ENCODE data around the gene MATCAP1. TPM values are rescaled to one million over a fixed set of nuclear protein-coding genes. Genes with fewer than 3 reads are reported as not detected.

MATCAP1 gene
- total and polyA plus RNA-seq, 2 of the 13 experiments (the other 11 are each of a cell fraction or from before 2014, with no cell fraction given): 11.2 to 24.5 TPM

GRCh38 chr16:67149276-67150046, 34.3 kb downstream of the MATCAP1 start (continued):
- TF ChIP-seq, protein P1, sequence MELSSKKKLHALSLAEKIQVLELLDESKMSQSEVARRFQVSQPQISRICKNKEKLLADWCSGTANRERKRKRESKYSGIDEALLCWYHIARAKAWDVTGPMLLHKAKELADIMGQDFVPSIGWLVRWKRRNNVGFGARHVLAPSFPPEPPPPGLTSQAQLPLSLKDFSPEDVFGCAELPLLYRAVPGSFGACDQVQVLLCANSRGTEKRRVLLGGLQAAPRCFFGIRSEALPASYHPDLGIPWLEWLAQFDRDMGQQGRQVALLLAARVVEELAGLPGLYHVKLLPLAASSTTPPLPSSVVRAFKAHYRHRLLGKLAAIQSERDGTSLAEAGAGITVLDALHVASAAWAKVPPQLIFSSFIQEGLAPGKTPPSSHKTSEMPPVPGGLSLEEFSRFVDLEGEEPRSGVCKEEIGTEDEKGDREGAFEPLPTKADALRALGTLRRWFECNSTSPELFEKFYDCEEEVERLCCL (CRISPR knock-in tag; IDR thresholded peaks at IDR 0.05; ENCODE audit: borderline replicate concordance): no peak
- TF ChIP-seq ZNF703 (CRISPR knock-in tag; IDR thresholded peaks at IDR 0.05; ENCODE audit: borderline replicate concordance) (no peak), SUZ12 (IDR thresholded peaks at IDR 0.05; ENCODE audit: low read depth, low read length) (no peak), SMAD3 (CRISPR knock-in tag; IDR thresholded peaks at IDR 0.05) (no peak), RFX1 (IDR thresholded peaks at IDR 0.05) (no peak), ZNF20 (CRISPR knock-in tag; IDR thresholded peaks at IDR 0.05) (no peak), IRF2 (CRISPR knock-in tag; IDR thresholded peaks at IDR 0.05) (0 out of 2 replicates have a peak, but pooled peaks have one; percentile 22), ZNF816 (CRISPR knock-in tag; IDR thresholded peaks at IDR 0.05; ENCODE audit: borderline replicate concordance) (no peak), ZNF17 (CRISPR knock-in tag; IDR thresholded peaks at IDR 0.05) (no peak), HDAC1 (CRISPR knock-in tag; IDR thresholded peaks at IDR 0.05) (no peak), PLSCR1 (CRISPR knock-in tag; IDR thresholded peaks at IDR 0.05; ENCODE audit: borderline replicate concordance) (no peak), CCAR2 (optimal IDR thresholded peaks at IDR 0.05; ENCODE audit: low read depth, low read length) (no peak), ZNF432 (CRISPR knock-in tag; IDR thresholded peaks at IDR 0.05; ENCODE audit: borderline replicate concordance) (no peak), MAZ (IDR thresholded peaks at IDR 0.05; ENCODE audit: borderline replicate concordance, low read depth, low read length) (no peak), MAZ (CRISPR knock-in tag; IDR thresholded peaks at IDR 0.05; ENCODE audit: low read depth) (no peak), ZNF792 (CRISPR knock-in tag; IDR thresholded peaks at IDR 0.05) (no peak), ZNF253 (CRISPR knock-in tag; IDR thresholded peaks at IDR 0.05; ENCODE audit: borderline replicate concordance) (no peak)
- TF ChIP-seq, protein P2, sequence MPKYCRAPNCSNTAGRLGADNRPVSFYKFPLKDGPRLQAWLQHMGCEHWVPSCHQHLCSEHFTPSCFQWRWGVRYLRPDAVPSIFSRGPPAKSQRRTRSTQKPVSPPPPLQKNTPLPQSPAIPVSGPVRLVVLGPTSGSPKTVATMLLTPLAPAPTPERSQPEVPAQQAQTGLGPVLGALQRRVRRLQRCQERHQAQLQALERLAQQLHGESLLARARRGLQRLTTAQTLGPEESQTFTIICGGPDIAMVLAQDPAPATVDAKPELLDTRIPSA (CRISPR knock-in tag; IDR thresholded peaks at IDR 0.05; ENCODE audit: borderline replicate concordance): no peak
- TF ChIP-seq, protein P3, sequence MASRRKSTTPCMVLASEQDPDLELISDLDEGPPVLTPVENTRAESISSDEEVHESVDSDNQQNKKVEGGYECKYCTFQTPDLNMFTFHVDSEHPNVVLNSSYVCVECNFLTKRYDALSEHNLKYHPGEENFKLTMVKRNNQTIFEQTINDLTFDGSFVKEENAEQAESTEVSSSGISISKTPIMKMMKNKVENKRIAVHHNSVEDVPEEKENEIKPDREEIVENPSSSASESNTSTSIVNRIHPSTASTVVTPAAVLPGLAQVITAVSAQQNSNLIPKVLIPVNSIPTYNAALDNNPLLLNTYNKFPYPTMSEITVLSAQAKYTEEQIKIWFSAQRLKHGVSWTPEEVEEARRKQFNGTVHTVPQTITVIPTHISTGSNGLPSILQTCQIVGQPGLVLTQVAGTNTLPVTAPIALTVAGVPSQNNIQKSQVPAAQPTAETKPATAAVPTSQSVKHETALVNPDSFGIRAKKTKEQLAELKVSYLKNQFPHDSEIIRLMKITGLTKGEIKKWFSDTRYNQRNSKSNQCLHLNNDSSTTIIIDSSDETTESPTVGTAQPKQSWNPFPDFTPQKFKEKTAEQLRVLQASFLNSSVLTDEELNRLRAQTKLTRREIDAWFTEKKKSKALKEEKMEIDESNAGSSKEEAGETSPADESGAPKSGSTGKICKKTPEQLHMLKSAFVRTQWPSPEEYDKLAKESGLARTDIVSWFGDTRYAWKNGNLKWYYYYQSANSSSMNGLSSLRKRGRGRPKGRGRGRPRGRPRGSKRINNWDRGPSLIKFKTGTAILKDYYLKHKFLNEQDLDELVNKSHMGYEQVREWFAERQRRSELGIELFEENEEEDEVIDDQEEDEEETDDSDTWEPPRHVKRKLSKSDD (CRISPR knock-in tag; IDR thresholded peaks at IDR 0.05; ENCODE audit: low read depth): peak; percentile 81; the same call in 1 of the 2 replicates
- TF ChIP-seq, protein P4, sequence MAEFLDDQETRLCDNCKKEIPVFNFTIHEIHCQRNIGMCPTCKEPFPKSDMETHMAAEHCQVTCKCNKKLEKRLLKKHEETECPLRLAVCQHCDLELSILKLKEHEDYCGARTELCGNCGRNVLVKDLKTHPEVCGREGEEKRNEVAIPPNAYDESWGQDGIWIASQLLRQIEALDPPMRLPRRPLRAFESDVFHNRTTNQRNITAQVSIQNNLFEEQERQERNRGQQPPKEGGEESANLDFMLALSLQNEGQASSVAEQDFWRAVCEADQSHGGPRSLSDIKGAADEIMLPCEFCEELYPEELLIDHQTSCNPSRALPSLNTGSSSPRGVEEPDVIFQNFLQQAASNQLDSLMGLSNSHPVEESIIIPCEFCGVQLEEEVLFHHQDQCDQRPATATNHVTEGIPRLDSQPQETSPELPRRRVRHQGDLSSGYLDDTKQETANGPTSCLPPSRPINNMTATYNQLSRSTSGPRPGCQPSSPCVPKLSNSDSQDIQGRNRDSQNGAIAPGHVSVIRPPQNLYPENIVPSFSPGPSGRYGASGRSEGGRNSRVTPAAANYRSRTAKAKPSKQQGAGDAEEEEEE (CRISPR knock-in tag; IDR thresholded peaks at IDR 0.05; ENCODE audit: borderline replicate concordance): no peak

Measured in HepG2 (cell line).